MCF 10A (cell line): ENCODE results near the gene ANKRD28. TPM values are rescaled to one million over a fixed set of nuclear protein-coding genes. Genes with fewer than 3 reads are reported as not detected.

Experiments used
- BruUV-seq: library from RNA; stranded (reverse); fragments of 400-500 nt; replicated peaks from 2 replicates; lab custom pipeline; 2021; lab: Mats Ljungman, UMichigan
- CTCF ChIA-PET: fragments of 300-600 bp; sonication (Branson Sonifier 250); formaldehyde crosslinking; extraction: SDS; loops from one replicate; lab custom pipeline; 2021; ENCODE audit warnings: antibody characterized with exemption, inconsistent platforms; lab: Yijun Ruan, JAX
- POLR2A ChIA-PET: fragments of 300-600, 350-650 bp; sonication (Branson Sonifier 250); formaldehyde crosslinking; extraction: SDS; loops from one replicate; lab custom pipeline; 2020; ENCODE audit warnings: antibody characterized with exemption, inconsistent platforms; lab: Yijun Ruan, JAX
- DNase-seq: peaks from one replicate; pipeline ENCODE4 v3.0.0-alpha.2; 2018; ENCODE audit not compliant: unreplicated experiment
- H3K27ac Mint-ChIP-seq: one replicate; pipeline ENCODE4 v1.8.0; 2022; ENCODE audit warnings: mild to moderate bottlenecking, low read depth, mixed read lengths; ENCODE audit not compliant: unreplicated experiment
- H3K27me3 Mint-ChIP-seq: one replicate; pipeline ENCODE4 v1.8.0; 2022; ENCODE audit warnings: mixed read lengths; ENCODE audit not compliant: insufficient read depth, unreplicated experiment
- H3K36me3 Mint-ChIP-seq: one replicate; pipeline ENCODE4 v1.8.0; 2022; ENCODE audit warnings: mild to moderate bottlenecking, moderate library complexity, mixed read lengths; ENCODE audit not compliant: insufficient read depth, unreplicated experiment
- H3K4me1 Mint-ChIP-seq: one replicate; pipeline ENCODE4 v1.8.0; 2022; ENCODE audit warnings: mixed read lengths; ENCODE audit not compliant: insufficient read depth, unreplicated experiment
- H3K4me3 Mint-ChIP-seq: one replicate; pipeline ENCODE4 v1.8.0; 2022; ENCODE audit warnings: mild to moderate bottlenecking, moderate library complexity, mixed read lengths; ENCODE audit not compliant: unreplicated experiment
- H3K9me3 Mint-ChIP-seq: one replicate; pipeline ENCODE4 v1.8.0; 2022; ENCODE audit warnings: mixed read lengths; ENCODE audit not compliant: unreplicated experiment
- intact Hi-C: fragments of 100-400 bp; cut with micrococcal nuclease; formaldehyde crosslinking; loops from 2 replicates; pipeline ENCODE4 v1.14.1; 2022
- total RNA-seq: library from RNA; stranded (reverse); gene quantifications from 2 replicates; pipeline ENCODE4 v1.2.3, GENCODE V29; 2022
- TF ChIP-seq, protein P1 (sequence below): fragments of 200-600 bp; IDR thresholded peaks from one replicate; pipeline ENCODE4 v1.8.0; 2022; ENCODE audit warnings: antibody characterized with exemption, mild to moderate bottlenecking; ENCODE audit not compliant: unreplicated experiment

ANKRD28 gene
- total RNA-seq, 1 experiment from 2014 or later: 79.0 TPM

DNA sequence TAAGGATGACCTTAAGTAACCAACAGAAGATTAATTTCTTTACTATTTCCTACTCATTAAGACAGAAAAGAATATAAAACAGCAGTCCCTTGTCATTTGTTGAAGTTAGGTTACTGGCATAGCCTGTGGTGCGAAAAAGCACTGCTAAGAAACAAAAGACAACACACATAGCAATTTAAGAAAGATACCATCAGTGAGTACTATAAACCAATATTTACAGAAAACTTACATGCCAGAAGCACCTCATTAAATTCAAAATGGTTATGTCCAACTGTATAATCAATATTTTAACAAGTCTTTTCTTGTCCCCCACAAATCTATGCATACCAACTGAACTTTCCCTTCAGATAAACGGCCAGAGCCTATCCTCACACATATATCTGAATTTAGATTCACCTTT lies 42.0 kb downstream of the ANKRD28 start:
- Mint-ChIP-seq H3K4me1 (peaks cover 39% of the 10 kb centered on the region), H3K4me3 (no peak overlapping the region), H3K27ac (peak overlapping the region; percentile 35), H3K9me3 (no peaks in the 10 kb centered on the region), H3K27me3 (no peaks in the 10 kb centered on the region), H3K36me3 (peaks cover 57% of the 10 kb centered on the region)
- TF ChIP-seq, protein P1, sequence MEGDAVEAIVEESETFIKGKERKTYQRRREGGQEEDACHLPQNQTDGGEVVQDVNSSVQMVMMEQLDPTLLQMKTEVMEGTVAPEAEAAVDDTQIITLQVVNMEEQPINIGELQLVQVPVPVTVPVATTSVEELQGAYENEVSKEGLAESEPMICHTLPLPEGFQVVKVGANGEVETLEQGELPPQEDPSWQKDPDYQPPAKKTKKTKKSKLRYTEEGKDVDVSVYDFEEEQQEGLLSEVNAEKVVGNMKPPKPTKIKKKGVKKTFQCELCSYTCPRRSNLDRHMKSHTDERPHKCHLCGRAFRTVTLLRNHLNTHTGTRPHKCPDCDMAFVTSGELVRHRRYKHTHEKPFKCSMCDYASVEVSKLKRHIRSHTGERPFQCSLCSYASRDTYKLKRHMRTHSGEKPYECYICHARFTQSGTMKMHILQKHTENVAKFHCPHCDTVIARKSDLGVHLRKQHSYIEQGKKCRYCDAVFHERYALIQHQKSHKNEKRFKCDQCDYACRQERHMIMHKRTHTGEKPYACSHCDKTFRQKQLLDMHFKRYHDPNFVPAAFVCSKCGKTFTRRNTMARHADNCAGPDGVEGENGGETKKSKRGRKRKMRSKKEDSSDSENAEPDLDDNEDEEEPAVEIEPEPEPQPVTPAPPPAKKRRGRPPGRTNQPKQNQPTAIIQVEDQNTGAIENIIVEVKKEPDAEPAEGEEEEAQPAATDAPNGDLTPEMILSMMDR: no peak
- intact Hi-C loops: no loop called here
- BruUV-seq: no TSS peak
- ChIA-PET POLR2A (interaction anchor here (0.7 kb wide), 1 partner anchor 12 kb away, joined by 3 read pairs; no protein-coding TSS in a partner anchor), CTCF (no interaction called here)
- no peak for DNase-seq

DNA sequence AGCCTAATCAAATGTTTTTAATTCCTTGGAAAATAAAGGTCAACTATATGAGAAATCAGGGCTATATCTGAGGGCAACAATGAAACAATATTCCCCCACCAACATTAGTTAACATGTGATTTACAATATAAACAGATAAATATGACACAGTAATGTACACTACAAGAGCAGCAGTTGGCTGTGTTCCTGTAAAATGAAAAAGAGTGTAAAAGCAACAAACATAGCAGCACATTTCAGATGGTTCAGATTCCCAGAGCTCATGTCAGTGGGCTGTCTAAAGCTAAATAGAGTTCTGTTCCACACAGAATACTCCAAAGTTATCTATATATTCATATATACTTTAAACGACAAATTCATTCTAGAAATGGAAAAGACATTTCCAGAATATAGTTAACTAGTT lies 42.6 kb downstream of the ANKRD28 start:
- Mint-ChIP-seq H3K4me1 (peaks cover 36% of the 10 kb centered on the region), H3K27me3 (no peaks in the 10 kb centered on the region), H3K36me3 (peaks cover 61% of the 10 kb centered on the region)

DNA sequence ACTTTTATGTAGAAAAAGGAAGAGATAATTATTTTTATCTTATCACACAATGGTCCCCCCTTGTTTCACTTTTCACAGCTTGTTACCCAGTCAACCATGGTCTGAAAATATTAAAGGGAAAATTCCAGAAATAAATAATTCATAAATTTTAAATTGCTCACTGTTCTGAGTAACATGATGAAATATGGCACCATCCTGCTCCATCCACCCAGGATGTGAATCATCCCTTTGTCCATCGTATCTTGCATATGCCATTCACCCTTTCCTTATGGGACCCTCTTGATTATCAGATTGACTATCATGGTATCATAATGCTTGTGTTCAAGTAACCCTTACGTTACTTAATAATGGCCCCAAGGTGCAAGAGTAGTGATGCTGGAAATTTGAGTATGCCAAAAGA lies 43.7 kb downstream of the ANKRD28 start:
- no peaks in the 10 kb centered on the region for H3K27me3 Mint-ChIP-seq
- H3K9me3 Mint-ChIP-seq: no peaks in the 10 kb centered on the region
- no peak overlapping the region for H3K4me3 Mint-ChIP-seq
- intact Hi-C loops: loop anchor here (1.0 kb wide), 1 partner anchor 41 kb away; no protein-coding TSS in a partner anchor
- peak; percentile 55 for DNase-seq
- POLR2A ChIA-PET: interaction anchor here (0.9 kb wide), 1 partner anchor 11 kb away, joined by 3 read pairs; no protein-coding TSS in a partner anchor
- CTCF ChIA-PET: no interaction called here
- H3K27ac Mint-ChIP-seq: peak overlapping the region; percentile 44
- H3K4me1 Mint-ChIP-seq: peaks cover 27% of the 10 kb centered on the region
- TF ChIP-seq, protein P1: no peak
- peaks cover 64% of the 10 kb centered on the region for H3K36me3 Mint-ChIP-seq
- no TSS peak for BruUV-seq

More for the DNA sequence above, 42.6 kb downstream of the ANKRD28 start:
- no peak for DNase-seq
- intact Hi-C loops: no loop called here
- ChIA-PET CTCF (interaction anchor here (0.7 kb wide), 1 partner anchor 42 kb away, joined by 4 read pairs; no protein-coding TSS in a partner anchor), POLR2A (interaction anchor here (0.7 kb wide), 1 partner anchor 11 kb away, joined by 3 read pairs; no protein-coding TSS in a partner anchor)
- TF ChIP-seq, protein P1: no peak
- BruUV-seq: no TSS peak
- H3K27ac Mint-ChIP-seq: peak overlapping the region; percentile 35
- no peaks in the 10 kb centered on the region for H3K9me3 Mint-ChIP-seq
- H3K4me3 Mint-ChIP-seq: no peak overlapping the region

DNA sequence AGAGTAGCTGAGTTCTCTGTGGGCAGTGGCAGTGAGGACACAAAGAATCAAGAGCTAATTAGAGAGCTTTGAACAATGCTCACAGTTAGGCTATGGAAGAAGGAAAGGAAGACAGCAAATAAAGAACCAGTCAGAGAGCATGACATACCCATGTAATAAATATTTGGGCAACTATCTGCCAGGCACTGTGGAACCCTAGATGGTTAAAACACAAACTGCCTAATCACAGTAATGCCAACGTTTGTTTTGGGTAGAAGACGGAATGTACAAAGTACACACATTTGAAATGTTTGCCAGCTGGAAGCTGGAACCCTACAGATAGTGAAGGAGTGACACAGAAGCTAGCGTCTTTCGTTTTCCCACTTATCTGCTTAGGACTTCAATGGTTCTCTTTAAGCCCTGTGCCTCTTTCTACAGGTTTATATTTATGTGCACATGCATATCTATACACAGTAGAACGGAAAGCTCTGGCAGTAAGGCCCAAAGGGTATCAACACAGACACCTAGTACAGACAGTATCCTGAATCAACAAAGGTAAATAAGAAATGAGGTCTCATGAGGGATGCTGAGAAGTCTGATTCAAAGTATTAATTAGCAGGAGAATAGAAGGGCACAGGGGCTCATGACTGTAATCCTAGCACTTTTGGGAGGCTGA lies 44.6 kb downstream of the ANKRD28 start:
- ChIA-PET POLR2A (interaction anchor here (0.6 to 0.9 kb wide), 3 partner anchors 11 to 143 kb away, joined by 3 read pairs; partner anchors contain the start of gene ANKRD28), CTCF (interaction anchor here (0.6 to 1.0 kb wide), 2 partner anchors 28 to 63 kb away, joined by 3 read pairs; no protein-coding TSS in a partner anchor)
- no TSS peak for BruUV-seq
- no peaks in the 10 kb centered on the region for H3K27me3 Mint-ChIP-seq
- intact Hi-C loops: no loop called here
- H3K9me3 Mint-ChIP-seq: no peaks in the 10 kb centered on the region
- no peak overlapping the region for H3K4me3 Mint-ChIP-seq
- H3K36me3 Mint-ChIP-seq: peaks cover 62% of the 10 kb centered on the region
- peak overlapping the region; percentile 44 for H3K27ac Mint-ChIP-seq
- TF ChIP-seq, protein P1: no peak
- no peak for DNase-seq
- peaks cover 23% of the 10 kb centered on the region for H3K4me1 Mint-ChIP-seq
